UCSD-AML1 (cell line): ENCODE measurements around the gene MYO7A.

Experiments
- DNase-seq: peaks from one replicate; lab custom pipeline; 2025; ENCODE audit not compliant: unreplicated experiment; lab: John Stamatoyannopoulos, UW

The MYO7A gene

GRCh38 chr11:77126861-77127234 lies 1.2 kb upstream of the MYO7A start:
- DNase-seq: no peak

- peak; percentile 69 for DNase-seq
These were observed 673 bp upstream of the MYO7A start for GRCh38 chr11:77127235-77127911.

- no peak for DNase-seq
These were observed 1.2 kb downstream of the MYO7A start for GRCh38 chr11:77129069-77129841.

GRCh38 chr11:77129842-77130756 lies 2.1 kb downstream of the MYO7A start:
- no peak for DNase-seq

GRCh38 chr11:77130763-77131513 lies 2.9 kb downstream of the MYO7A start:
- no peak for DNase-seq

- peak; percentile 39 for DNase-seq
These were observed 3.5 kb downstream of the MYO7A start for GRCh38 chr11:77131560-77131959.

GRCh38 chr11:77135069-77135468 lies 7.0 kb downstream of the MYO7A start:
- no peak for DNase-seq

GRCh38 chr11:77136074-77136473 lies 8.0 kb downstream of the MYO7A start:
- no peak for DNase-seq

- no peak for DNase-seq
These were observed 8.9 kb downstream of the MYO7A start for GRCh38 chr11:77136784-77137420.

- DNase-seq: no peak
These were observed 9.4 kb downstream of the MYO7A start for GRCh38 chr11:77137421-77137820.

- no peak for DNase-seq
These were observed 10.1 kb downstream of the MYO7A start for GRCh38 chr11:77138106-77138649.

- DNase-seq: no peak
These were observed 11.2 kb downstream of the MYO7A start for GRCh38 chr11:77139201-77139600.

- peak; percentile 79 for DNase-seq
These were observed 12.3 kb downstream of the MYO7A start for GRCh38 chr11:77140231-77140851.

GRCh38 chr11:77141034-77141433 lies 13.0 kb downstream of the MYO7A start:
- no peak for DNase-seq

- no peak for DNase-seq
These were observed 13.4 kb downstream of the MYO7A start for GRCh38 chr11:77141475-77141874.

- DNase-seq: peak; percentile 32
These were observed 14.3 kb downstream of the MYO7A start for GRCh38 chr11:77142091-77142975.

- DNase-seq: no peak
These were observed 15.5 kb downstream of the MYO7A start for GRCh38 chr11:77143405-77144020.

GRCh38 chr11:77144196-77144856 lies 16.3 kb downstream of the MYO7A start:
- DNase-seq: no peak
